DMS153 treated with DMSO at 0.1 percent for 48 hours (cell line): ENCODE measurements around the gene LRRC8A.

ENCODE experiments used
- DNase-seq: peaks from one replicate; lab custom pipeline; 2025; ENCODE audit not compliant: unreplicated experiment; lab: John Stamatoyannopoulos, UW

LRRC8A gene

GRCh38 chr9:128899566-128900322, 17.8 kb downstream of the LRRC8A start:
- DNase-seq, result no peak

GRCh38 chr9:128901379-128901778, 19.4 kb downstream of the LRRC8A start:
- no peak for DNase-seq

- DNase-seq, result no peak
These were observed 19.9 kb downstream of the LRRC8A start for GRCh38 chr9:128901822-128902221.

DNA sequence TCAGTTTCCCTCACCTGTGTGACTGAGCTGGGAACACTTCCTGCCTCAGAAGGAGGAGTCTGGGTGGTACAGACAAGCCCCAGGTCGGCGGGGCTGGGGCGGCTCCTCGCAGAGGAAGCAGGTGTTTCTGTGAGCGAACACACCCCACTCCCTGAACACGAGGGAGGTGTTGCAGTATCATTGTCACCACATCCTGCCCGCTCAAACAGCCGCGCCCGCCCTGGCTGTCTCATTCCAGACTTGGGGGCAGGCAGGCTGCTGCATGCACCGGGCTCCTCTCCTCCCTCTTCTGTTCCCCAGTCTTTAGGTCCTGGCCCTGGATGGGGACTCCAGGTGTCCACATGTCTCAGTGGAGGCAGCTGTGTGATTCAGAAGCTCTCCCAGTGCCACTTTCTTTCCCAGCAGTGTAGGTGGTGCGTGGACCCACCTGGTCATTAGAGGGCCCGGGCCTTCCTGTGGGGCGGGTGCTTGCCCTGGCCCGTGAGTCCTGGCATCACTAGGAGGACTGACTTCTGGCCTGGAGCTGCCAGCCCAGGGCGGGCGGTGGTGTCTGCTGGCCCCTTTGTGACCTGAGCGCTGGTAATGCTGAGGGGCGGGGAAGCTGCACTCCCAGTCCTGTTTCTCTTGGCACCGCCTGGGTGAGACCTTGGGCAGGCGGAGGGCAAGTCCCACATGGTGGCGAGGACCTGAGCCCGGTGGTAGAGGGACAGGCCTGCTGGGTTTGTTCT, 20.6 kb downstream of the LRRC8A start:
- peak; percentile 20 for DNase-seq

- DNase-seq, result no peak
These were observed 21.1 kb downstream of the LRRC8A start for GRCh38 chr9:128903079-128903461.

DNA sequence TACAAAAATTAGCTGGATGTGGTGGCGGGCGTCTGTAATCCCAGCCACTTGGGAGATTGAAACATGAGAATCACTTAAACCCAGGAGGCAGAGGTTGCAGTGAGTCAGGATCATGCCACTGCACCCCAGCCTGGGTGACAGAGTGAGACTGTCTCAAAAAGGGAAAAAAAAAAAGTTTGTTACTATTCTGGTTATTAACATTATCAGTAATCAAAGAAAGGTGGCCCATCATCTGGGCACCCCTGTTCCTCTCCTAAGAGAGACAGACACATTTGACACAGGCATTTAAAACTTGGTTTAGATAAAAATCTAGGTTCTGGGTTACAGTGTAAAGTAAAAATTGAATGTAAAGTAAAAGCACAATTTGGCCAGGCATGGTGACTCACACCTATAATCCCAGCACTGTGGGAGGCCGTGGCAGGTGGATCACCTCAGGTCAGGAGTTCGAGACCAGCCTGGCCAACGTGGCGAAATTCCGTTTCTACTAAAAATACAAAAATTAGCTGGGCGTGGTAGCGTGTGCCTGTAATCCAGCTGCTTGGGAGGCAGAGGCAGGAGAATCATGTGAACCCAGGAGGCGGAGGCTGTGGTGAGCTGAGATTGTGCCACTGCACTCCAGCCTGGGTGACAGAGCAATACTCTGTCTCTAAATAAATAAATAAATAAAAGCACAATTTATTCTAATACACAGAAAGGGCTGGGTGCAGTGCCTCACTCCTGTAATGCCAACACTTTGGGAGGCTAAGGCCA, 22.1 kb downstream of the LRRC8A start:
- no peak for DNase-seq

DNA sequence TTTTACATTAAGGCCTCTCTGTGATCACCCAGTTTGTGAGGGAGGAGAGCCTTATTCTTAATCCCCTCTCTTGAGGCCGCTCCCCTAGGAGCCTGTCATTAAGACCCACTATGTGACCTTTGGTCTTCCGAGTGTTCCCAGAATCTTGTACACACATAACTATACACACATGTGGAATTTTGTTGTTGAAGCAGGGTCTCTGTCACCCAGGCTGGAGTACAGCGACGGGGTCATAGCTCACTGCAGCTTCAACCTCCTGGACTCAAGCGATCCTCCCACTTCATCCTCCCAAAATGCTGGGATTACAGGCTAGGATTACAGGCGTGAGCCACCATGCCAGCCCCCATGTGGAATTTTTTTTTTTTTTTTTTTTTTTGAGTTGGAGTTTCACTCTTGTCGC, 24.0 kb downstream of the LRRC8A start:
- DNase-seq, result no peak

- DNase-seq, result no peak
These were observed 24.8 kb downstream of the LRRC8A start for GRCh38 chr9:128906741-128907140.

DNA sequence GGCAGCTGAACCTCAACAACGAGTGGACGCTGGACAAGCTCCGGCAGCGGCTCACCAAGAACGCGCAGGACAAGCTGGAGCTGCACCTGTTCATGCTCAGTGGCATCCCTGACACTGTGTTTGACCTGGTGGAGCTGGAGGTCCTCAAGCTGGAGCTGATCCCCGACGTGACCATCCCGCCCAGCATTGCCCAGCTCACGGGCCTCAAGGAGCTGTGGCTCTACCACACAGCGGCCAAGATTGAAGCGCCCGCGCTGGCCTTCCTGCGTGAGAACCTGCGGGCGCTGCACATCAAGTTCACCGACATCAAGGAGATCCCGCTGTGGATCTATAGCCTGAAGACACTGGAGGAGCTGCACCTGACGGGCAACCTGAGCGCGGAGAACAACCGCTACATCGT, 26.4 kb downstream of the LRRC8A start:
- DNase-seq, result no peak

DNA sequence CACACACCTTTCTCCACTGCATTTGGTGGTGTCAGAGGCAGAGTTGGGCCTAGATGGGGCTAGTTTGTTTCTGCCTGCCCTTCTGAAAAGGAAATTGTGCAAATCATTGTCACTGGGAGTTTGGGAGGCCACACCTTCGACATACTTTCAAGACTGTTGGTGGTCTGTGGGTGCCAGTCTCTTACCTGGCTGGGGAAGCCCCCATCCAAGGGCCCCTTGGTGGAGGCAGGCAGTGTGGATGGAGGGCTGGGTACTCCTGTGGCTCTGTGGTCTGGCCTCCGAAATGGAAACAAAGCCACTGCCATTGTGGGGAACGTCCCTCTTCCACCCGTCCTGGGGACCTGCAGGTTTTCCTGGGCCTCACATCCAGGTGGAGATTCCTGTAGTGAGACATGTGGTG, 27.9 kb downstream of the LRRC8A start:
- no peak for DNase-seq

DNA sequence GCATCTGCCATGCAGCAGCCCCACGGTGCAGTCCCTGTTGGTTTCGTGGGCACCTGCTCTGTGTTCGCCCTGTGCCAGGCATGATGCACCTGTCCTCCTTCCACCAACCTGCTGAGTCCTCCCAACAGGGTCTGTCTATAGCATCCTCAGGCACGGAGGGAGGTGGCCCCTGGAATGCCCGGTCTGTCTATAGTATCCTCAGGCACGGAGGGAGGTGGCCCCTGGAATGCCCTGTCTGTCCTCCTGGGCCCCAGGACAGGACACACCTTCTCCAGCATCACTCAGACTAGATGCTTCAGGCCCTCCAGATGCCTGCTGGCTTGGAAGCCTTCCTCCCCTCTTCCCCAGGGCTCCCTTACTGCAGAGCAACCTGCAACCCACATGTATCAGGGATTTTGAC, 29.0 kb downstream of the LRRC8A start:
- DNase-seq, result no peak

- no peak for DNase-seq
These were observed 29.6 kb downstream of the LRRC8A start for GRCh38 chr9:128911529-128912035.

DNA sequence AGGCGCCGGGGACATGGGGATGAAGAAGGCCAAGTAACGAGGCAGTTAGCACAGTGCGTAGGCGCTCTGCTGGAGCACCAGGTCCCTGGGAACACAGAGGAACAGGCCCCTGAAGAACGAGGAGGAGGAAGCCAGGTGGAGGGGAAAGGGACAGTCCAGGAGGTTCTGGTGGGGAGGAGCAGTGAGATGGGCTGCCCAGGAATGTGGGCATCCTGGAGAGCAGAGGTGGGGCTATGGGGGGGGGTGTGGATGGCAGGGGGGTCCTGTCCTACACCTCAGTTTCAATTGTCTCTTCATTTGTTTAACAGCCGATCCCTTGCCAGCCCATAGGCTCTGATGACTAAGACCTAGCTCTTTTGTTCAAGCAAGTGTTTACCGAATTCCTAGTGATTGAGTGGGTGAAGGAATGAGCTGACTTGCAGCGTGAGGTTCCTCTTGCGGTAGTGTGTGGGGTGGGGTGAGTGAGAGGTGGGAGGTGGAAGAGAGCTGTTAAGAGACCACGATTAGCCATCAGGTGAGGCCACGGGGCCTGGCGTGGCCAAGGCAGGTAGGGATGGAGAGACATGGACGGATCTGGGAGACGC, 30.4 kb downstream of the LRRC8A start:
- DNase-seq, result no peak

- no peak for DNase-seq
These were observed 31.3 kb downstream of the LRRC8A start for GRCh38 chr9:128913048-128913900.

GRCh38 chr9:128913995-128914772, 32.3 kb downstream of the LRRC8A start:
- no peak for DNase-seq

DNA sequence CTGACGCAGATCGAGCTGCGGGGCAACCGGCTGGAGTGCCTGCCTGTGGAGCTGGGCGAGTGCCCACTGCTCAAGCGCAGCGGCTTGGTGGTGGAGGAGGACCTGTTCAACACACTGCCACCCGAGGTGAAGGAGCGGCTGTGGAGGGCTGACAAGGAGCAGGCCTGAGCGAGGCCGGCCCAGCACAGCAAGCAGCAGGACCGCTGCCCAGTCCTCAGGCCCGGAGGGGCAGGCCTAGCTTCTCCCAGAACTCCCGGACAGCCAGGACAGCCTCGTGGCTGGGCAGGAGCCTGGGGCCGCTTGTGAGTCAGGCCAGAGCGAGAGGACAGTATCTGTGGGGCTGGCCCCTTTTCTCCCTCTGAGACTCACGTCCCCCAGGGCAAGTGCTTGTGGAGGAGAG, 34.3 kb downstream of the LRRC8A start:
- DNase-seq, result no peak

DNA sequence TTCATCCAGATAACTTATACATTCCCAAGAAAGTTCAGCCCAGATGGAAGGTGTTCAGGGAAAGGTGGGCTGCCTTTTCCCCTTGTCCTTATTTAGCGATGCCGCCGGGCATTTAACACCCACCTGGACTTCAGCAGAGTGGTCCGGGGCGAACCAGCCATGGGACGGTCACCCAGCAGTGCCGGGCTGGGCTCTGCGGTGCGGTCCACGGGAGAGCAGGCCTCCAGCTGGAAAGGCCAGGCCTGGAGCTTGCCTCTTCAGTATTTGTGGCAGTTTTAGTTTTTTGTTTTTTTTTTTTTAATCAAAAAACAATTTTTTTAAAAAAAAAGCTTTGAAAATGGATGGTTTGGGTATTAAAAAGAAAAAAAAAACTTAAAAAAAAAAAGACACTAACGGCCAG, 34.8 kb downstream of the LRRC8A start:
- DNase-seq, result no peak

DNA sequence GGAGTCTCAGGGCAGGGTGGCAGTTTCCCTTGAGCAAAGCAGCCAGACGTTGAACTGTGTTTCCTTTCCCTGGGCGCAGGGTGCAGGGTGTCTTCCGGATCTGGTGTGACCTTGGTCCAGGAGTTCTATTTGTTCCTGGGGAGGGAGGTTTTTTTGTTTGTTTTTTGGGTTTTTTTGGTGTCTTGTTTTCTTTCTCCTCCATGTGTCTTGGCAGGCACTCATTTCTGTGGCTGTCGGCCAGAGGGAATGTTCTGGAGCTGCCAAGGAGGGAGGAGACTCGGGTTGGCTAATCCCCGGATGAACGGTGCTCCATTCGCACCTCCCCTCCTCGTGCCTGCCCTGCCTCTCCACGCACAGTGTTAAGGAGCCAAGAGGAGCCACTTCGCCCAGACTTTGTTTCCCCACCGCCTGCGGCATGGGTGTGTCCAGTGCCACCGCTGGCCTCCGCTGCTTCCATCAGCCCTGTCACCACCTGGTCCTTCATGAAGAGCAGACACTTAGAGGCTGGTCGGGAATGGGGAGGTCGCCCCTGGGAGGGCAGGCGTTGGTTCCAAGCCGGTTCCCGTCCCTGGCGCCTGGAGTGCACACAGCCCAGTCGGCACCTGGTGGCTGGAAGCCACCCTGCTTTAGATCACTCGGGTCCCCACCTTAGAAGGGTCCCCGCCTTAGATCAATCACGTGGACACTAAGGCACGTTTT, 35.4 kb downstream of the LRRC8A start:
- DNase-seq, result no peak

GRCh38 chr9:128918921-128919320, 37.0 kb downstream of the LRRC8A start:
- DNase-seq, result no peak
